Stimulated activated CD4-positive, alpha-beta T cell treated with anti-CD3 and anti-CD28 coated beads, Interleukin-4, amount 100 ng/mL, for 4 hours (primary cell): ENCODE measurements around the gene OSM.

Experiments
- DNase-seq, 2 experiments: peaks; one replicate each; pipeline ENCODE4 v3.0.0-alpha.2; 2020

Gene OSM

DNA sequence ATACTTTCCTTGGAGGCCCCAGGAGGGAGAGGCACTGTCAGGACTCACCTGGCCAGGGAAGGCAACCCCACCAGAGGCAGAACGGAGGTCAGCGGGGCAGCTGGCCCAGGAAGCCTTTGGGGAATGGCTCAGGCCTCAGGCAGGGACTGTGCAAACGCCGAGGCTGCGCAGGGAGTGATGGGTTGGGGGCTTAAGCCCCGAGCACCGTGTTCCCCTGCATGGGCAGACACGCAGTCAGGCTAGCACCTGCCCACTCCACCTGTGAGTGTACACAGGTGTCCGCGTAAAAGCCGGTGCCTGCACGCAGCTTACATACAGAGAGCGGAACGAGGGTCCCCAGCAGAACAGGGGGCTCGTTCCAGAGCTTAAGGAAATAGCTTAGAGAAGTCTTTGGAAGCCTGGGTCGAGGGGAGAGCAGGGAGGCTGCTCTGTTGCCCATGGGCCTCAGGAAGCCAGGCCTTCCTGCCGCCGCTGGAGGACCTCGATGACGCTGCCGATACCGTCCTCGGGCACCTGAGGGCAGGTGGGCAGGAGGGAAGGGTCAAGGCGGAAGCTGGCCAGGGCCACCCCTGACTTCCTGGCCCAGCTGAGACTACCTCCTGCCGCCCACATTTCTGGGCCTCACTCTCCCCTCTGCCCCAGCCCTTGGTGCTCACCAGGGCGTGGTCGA, 18.7 kb upstream of the OSM start:
- DNase-seq: no peak

DNA sequence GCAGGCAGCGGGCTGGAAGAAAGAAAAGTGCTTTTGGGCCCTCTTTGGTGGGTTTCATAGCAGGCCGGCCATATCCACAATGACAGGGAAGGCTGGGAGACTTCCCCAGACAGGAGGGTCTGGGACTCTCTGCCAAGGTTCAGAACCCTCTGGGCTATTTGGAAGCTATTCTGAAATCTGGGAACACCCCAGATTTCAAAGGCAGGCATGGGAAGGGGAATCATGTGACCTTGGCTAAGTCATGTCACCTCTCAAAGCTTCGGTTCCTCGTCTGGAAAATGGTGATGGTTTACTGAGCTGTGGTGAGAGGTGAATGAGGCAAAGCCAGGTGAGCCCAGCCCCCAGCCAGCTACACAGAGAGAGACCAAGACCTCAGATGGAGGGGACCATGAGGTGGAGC, 18.0 kb upstream of the OSM start:
- DNase-seq: no peak

DNA sequence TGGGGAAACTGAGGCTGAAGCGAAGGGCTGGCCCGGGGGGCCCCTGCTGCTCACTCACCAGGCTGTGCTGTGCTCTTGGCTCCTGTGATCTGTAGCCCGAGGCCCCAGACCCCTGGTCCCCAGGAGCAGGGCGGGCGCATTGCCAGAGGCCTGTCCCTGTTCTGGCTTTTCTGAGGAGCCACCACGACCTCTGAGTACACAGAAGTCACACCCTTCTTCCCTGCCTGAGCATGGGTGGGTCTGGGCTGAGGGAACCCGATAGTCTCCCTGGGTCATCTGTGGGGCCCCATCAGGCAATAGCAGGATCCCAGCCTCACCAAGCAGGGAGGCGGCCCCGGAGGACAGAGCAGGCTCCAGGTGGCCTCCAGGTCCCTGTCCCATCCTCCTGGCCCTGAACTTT, 17.5 kb upstream of the OSM start:
- no peak for DNase-seq

DNA sequence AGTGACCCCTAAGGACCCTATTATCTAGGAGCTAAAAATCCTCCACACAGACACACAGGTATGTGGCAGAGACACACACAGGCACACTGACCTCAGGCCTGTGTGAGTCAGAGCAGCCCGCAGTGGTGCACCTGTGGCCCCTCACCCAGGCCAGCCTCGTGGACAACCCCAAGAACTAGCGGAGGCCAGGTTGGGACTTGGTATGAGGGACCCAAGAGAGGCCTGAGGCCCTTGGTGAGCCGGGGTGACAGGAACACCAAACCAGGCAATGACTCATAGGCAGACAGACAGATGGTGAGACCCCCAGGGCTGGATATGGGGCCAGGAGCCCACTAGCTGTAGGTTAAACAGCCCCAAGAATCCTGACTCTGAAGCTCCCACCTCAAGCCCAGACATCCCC, 16.7 kb upstream of the OSM start:
- DNase-seq: no peak

DNA sequence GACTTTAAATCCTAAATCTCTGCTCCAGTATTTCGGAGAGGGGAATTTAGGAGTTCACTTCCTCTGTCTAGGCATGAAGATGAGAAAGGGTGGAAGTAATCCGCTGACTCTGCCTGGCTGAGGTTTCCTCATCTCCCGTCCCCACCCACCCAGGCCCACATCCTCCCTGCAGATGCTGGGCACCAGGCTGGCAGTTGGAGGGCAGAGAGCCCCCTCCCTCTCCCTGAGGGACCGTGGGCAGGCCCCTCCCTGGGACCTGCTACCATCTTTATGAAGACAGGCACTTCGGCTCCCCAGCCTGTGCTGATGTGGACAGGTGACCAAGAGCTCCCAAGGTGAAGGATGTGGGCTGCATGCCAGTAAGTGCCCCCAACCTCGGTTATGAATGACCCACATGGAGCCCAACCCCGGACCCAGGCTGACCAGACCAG, 16.0 kb upstream of the OSM start:
- no peak for DNase-seq

DNA sequence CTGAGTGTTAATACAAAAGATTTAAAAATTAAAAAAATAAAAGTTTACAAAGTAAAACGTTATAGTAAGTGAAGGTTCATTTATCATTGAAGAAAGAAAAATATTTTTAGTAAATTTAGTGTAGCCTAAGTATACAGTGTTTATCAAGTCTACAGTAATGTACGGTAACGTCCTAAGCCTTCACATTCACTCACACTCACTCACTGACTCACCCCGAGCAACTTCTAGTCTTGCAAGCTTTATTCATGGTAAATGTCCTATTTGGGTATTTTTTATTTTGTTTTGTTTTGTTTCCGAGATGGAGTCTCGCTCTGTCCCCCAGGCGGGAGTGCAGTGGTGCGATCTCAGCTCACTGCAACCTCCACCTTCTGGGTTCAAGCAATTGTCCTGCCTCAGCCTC, 13.9 kb upstream of the OSM start:
- no peak for DNase-seq

DNA sequence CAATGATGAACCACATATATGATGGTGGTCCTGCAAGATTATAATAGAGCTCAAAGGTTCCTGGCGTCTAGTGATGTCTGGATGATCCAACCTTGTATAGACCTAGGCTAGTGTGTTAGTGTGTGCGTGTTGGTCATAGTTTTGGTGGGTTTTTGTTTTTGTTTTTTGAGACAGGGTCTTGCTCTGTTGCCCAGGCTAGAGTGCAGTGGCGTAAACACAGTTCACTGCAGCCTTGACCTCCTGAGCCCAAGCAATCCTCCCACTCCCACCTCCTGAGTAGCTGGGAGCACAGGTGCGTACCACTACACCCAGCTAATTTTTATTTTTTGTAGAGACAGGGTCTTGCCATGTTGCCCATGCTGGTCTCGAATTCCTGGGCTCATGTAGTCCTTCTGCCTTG, 13.3 kb upstream of the OSM start:
- no peak for DNase-seq

DNA sequence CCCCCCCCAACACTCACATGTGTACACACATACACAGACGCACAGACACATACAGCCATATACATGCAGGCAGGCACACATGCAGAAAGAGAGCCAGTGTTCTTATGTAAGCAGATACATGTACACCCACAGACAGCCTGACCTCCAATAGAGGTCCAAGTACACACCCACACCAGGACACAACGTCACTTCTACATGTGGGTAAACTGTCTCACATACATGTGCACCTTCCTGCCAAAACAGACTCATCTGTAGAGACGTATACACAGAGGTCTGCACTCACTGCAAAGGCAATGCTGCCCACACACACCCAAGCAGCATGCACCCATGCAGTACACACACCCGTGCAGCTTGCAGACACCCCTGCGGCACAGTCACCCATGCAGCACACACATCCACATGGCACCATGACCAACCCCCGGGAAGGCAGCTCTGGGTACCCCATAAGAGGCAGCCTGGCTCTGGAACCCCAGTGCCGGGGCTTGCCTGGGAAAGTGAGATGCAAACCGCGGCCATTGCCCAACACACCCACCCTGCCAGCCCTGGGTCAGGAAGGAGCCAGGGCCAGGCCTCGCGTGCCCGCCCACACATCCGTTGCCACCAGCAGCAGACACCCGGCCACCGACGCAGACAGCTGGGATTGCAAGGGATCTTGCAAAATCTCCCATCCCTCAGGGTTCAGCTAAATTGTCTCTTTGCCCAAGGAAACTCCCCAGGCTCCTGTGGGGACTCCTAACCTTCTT, 12.6 kb upstream of the OSM start:
- DNase-seq: no peak

DNA sequence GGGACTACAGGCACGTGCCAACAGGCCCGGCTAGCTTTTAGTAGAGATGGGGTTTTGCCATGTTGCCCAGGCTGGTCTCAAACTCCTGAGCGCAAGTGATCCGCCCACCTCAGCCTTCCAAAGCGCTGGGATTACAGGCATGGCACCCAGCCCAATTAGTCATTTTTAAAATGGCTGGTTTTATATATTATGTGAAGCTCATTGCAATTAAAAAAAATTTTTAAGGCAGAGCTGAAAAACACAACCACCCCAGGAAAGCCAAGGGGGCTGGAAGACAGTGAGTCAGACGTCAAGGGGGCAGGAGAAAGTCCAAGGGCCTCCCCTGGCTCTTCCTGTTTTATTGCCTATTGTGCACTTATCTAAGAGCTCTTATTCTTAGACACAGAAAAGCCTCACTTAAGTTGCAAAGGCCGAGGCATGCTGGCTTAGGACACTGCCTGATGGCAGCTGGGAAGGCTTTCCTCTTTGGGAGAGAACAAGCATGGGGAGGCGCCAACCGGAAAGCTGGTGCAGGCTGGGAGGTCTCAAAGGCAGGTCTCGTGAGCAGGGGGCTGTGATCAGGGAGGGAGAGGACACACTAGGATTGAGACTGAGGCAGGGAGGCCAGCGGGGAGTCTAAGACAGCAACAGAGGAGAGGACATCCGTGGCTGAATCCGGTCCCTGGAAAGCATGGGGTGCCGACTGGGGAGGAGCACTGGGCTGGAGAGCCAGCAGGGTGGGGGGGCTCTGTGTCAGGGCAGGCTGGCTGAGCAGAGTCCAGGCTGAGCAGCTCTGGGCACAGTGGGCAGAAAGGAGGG, 11.1 kb upstream of the OSM start:
- DNase-seq: no peak

DNA sequence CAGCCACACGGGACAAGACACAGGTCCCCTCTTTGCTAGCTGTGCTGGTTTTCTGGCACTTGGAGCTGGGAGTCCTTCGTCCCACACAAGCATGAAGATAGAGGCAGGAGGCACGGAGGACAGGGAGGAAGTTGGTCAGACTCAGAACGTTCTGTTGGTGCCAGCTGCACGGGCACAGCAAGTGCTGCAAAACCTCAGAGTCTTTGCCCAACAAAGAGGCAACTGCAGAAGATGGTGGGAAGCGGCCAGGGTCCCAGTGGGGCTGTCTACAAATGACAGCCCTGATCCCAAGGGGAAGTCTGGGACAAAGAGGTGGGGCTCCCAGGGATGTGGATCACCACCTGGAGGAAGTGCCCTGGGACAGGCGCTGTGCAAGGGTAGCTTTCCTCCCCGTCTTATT, 9.4 kb upstream of the OSM start:
- no peak for DNase-seq

DNA sequence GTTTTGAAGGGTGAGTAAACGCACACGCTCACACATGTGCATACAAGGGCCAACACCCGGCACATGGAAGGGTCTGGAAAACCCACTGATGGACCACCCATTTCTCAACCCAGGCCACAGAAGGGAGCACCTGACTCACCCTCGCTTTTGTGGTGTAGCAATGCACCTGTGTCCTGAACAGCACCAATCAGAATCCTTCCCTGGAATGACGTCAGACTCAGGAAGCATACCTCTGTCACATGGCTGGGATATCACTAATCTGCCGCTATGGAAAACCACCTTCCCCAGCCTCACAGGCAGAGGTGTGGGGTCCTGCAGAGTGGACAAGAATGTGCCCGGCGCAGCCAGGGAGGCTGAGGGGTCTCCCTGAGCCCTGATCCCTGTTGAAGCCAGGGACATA, 9.0 kb upstream of the OSM start:
- DNase-seq: peak in 1 of 2 experiments; percentile 64

DNA sequence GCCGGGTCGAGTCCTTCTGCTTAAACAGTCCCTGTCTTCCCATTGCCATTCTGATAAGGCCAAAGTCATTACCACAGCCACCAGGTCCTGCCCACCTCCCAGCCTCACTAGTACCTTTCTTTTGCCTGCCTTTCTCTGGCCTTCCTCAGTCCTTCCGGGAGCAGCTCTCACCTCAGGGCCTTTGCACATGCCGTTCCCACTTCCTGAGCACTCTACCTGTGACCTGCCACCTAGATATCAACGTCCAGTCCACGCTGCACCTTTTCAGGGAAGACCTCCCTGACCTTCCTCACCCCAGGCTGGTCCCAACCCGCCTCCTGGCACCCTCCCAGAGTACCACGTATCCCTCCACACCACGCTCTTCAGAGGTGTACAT, 7.8 kb upstream of the OSM start:
- no peak for DNase-seq

DNA sequence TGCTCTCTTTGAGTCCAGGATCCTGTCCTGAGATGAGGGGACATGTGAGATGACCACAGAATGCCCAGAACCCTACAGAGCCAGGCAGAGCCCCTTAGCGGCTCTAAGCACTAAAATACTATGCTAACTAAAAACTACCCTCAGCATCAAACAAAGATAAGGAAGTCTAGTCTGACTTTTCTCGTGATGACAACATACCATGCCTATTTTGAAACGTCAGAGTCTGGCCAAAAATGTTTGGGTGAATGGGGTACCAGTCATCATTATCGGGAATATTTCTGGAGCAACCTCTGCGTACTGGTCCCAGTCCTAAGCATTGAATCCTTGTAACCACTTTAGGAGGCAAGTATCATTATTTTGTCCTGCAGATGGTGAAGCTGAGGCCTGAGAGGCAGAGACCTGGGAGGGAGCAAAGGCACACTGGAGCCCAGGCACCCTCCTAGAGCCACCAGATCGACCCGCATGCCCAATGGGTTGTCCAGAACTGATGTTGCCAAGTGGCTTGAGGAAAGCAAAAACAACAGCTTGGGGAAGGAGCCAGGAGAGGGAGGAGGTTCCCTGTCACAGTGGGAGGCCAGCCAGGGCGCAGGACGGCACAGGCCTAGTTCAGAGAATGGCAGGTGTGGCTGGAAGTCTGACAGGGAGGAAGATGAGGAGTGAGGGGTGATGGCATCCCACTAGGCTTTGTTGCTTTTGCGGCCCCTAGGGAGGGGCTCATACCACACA, 7.2 kb upstream of the OSM start:
- DNase-seq: no peak

DNA sequence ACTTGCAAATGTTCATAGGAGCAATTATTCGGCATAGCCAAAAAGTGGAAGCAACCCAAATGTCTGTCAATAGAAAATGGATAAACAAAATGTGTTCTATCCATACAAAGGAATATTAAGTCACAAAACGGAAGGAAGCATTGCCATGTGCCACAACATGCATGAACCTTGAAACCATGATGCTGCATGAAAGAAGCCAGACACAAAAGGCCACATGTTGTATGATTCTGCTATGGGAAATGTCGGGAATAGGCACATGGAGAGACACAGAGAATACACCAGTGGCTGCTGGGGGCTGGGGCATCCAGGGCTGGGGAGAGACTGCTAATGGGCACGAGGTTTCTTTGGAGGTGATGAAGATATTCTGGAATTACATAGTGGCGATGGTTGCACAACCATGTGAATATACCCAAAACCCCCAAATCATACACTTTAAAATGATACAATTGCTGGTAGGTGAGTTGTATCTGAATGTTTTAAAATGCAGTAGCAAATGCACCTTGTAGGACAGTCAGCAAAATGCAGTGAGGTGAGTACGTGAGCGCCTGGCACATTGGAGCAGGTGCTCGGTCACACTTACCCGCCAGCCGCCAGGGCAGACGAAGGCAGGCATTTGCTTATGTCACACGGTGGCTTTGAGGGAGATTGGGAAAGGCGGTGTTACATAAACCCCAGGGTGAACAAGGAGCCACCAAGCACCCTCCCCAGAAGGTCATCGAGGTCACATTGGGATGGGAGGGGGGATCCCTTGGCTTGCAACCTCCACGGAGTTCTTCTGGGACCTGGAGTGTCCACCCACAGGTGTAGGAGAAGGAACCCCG, 6.3 kb upstream of the OSM start:
- no peak for DNase-seq

DNA sequence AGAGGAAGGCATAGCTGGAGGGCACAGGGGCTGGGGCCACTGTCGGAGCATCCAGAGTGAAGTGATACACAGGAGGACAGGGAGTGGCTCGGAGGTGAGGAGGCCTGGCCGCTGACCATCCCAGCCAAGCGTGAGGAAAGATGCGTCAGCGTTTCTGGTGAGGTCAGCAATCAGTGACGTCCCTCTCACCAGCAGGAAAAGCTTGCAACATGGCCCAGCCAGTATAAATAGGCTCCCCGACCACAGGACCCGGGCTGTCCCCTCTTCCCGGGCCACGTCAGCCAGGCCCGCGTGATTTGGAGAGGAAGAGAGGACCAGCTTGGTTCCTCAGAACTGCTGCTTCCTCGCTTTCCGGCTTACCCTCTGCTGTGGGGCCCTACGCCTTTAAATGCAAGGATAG, 4.2 kb upstream of the OSM start:
- no peak for DNase-seq

DNA sequence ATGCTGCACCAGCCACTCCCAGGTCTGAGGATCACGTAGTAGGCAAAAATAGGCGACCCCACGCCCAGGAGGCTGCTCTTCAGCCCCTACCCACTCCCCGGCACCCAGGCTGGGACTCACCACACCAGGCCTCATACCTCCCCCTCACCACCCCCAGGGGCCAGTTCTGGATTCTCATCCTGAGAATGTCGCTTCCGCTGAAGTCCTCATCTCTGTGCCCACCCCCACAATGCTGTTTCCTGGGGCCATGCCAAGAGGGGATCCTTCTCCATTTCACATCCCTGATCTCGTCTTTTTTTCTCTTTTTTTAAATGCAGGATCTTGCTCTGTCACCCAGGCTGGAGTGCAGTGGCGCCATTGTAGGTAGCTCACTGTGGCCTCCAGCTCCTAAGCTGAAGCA, 1.7 kb upstream of the OSM start:
- no peak for DNase-seq

DNA sequence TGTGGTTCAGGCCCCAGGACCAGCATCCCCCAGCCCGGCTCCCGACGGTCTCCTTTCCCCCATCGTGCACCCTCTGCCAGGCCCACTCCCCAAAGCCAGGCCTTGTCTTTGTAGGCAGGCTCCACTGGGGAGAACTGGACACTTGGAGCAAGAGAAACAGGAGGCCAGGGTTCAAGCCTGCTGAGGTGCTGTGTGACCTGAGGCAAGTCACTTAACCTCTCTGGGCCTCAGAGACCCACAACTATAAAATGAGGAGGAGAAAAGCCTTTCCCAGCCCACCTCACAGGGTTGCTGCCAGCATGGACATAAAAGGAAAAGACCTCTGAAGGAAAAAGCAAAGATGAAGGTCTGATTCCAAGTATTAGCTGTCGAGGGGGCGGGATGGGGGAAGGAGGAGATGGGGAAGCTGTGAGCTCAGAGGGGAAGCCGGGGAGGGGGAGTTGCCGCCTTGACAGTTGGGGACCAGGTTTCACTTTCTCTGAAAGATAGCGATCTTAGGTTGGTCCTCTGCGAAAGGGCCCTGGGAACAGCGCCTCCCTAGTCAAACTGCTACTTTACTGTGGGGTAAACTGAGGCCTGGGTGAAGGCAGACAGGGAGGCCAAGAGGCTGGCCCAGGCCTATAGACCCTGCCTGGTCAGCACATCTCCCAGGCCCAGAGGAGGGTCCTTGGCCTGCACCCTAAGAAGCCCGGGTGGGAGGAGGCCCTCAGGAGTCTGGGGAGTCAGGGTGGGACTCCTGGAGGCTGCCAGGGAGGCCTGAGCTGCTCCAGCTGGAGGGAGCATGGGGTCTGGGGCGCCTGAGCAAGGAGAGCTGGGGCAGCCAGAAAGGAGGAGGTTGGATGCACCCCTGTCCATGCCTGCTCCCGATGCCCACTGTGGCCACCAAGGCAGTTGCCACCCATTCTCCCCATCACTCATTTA, 991 bp upstream of the OSM start:
- DNase-seq: peak in 1 of 2 experiments; percentile 56

DNA sequence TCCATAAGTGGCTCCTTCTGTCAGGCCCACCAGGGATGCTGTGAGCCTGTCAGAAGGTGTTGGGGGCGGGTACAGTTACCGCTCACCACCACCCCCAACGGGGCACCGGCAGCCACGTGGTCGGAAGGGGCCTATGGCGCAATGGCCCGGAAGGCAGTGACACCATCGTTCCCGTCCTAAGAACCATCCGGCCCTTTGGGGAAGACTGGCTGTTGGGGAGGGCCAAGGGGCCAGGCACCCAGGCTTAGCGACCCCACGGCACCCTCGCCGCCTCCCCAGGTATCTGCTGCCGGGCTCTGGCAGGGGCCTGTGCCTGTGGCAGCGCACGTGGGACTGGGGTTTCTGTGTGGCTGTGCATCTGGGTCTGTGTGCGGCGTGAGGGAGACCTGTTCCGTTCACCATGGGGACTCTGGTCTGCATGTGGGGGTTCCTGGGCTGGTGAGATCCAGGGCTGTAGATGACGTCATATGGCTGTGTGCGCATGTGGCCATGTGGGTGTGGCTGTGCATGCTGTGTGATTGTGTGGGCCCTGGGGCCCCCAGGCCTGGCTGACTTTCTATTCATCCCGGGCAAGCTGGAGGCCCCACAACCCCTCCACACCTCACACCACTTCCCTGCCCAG, 717 bp downstream of the OSM start:
- peak; percentile 79 to 88 for DNase-seq

DNA sequence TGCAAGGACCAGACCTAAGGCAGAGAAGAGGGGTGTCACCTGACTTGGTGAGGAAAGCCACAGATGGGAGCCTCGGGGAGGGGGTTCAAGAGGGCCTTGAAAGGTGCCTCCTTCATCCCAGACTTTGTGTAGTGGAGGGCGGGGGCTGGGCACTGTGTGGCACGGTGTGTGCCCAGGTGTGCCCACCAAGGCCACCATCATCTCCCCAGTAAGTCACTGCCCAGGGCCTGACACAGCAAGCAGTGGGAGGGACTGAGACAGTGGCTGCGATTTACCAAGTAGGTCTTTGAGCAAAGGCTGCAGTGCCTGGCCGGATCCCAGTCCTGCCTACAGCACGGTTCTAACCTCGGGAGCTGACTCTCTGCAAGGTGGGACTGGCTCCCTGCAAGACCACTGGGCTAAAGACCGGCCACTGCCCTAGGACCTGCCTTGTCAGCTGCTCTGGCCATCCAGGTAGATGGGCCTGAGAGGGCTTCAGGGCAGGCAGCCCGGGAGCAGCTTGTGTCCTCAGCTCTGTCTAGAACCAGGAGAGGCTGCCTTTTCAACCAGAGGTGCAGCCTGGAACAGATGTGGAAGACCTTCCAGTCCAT, 1.4 kb downstream of the OSM start:
- DNase-seq: no peak

DNA sequence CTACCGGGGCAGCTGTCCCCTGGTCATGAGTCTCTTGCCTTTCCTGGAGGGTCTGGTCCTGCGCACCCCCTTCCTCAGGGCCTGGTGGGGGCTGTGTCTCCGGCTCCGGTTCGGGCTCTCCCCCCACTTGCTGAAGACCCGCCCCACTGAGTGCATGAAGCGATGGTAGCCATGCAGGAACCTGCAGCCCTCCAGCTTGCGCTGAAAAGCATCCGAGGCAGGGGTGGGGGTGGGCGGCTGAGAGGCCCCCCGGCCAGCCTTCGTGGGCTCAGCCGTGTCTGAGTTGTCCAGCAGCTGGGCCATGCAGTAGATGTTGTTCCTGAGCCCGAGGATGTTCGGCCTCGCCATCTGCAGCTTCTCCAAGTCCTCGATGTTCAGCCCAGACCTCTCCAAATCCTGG, 2.8 kb downstream of the OSM start:
- no peak for DNase-seq
